Vagina (tissue), 2 donors: Measurements from ENCODE around the gene PDPK1. TPM values are rescaled to one million over a fixed set of nuclear protein-coding genes. Genes with fewer than 3 reads are reported as not detected.
A peak's percentile ranks its signal among the peaks of the same experiment; 100 is the strongest.

Source experiments
- DNase-seq, 2 donors: peaks; one replicate each; pipeline ENCODE4 v3.0.0-alpha.2; 2017; ENCODE audit errors: extremely low spot score in 2 of 2
- H3K27ac ChIP-seq: fragments of 200-600 bp; sonication (generic); one replicate; pipeline ENCODE4 v1.5.1; 2019
- H3K27me3 ChIP-seq: fragments of 200-600 bp; sonication (generic); one replicate; pipeline ENCODE4 v1.5.1; 2019
- H3K36me3 ChIP-seq, 2 donors: fragments of 200-600 bp; sonication (generic); one replicate each; pipeline ENCODE4 v1.5.1; 2017 to 2019
- H3K4me1 ChIP-seq: fragments of 200-600 bp; sonication (generic); one replicate; pipeline ENCODE4 v1.5.1; 2019
- H3K4me3 ChIP-seq, 2 donors: fragments of 200-600 bp; sonication (generic); 1 replicate in 1 of 2; 2 replicates in 1 of 2; pipeline ENCODE4 v1.5.1; 2016 to 2019
- H3K9me3 ChIP-seq: fragments of 200-600 bp; sonication (generic); one replicate; pipeline ENCODE4 v1.5.1; 2019
- CTCF ChIP-seq, 3 experiments: fragments of 450-650 bp in 2 of 3; fragments of 200-600 bp in 1 of 3; sonication (generic) in 1 of 3; IDR thresholded peaks; one replicate each; pipeline ENCODE4 v1.5.1; 2017 to 2019; ENCODE audit warnings: antibody characterized with exemption in 3 of 3, mild to moderate bottlenecking in 2 of 3, moderate library complexity in 2 of 3
- POLR2A ChIP-seq, 2 donors: fragments of 450-650 bp; IDR thresholded peaks; one replicate each; pipeline ENCODE4 v1.6.1; 2017; ENCODE audit warnings: antibody characterized with exemption in 2 of 2, mild to moderate bottlenecking in 2 of 2, moderate library complexity in 2 of 2
- POLR2AphosphoS5 ChIP-seq, 2 donors: sonication (generic); formaldehyde crosslinking; IDR thresholded peaks; one replicate each; pipeline ENCODE4 v1.9.0; 2017; ENCODE audit warnings: antibody characterized with exemption in 2 of 2, mild to moderate bottlenecking in 2 of 2, low read depth in 1 of 2; ENCODE audit not compliant: insufficient read depth in 1 of 2
- intact Hi-C: fragments of 100-400 bp; cut with DNase I; formaldehyde crosslinking; loops from one replicate; pipeline ENCODE4 v1.15.1; 2023
- total RNA-seq: library from RNA; depleted of rRNA; stranded (reverse); fragments of >200 nt; gene quantifications from one replicate; pipeline ENCODE4 v1.2.3, GENCODE V29; 2016

The PDPK1 gene
- total RNA-seq, 1 donor from 2014 or later = 29.2 TPM

- Histone ChIP-seq H3K27me3 (no peaks in the 10 kb centered on the region), H3K27ac (no peak overlapping the region), H3K4me1 (peaks cover 17% of the 10 kb centered on the region), H3K9me3 (no peaks in the 10 kb centered on the region), H3K4me3 (no peak overlapping the region), H3K36me3 (peaks cover 0 to 31% of the 10 kb centered on the region in 2 donors)
- no peak for DNase-seq
- TF ChIP-seq POLR2A (IDR thresholded peaks at IDR 0.05) (no peak), CTCF (IDR thresholded peaks at IDR 0.05) (no peak), POLR2AphosphoS5 (IDR thresholded peaks at IDR 0.05; ENCODE audit: insufficient read depth in 1 of 2, low read depth in 1 of 2) (no peak)
- intact Hi-C loops = no loop called here
Measured at GRCh38 chr16:2529061-2529931, 8.5 kb upstream of the PDPK1 start.

DNA sequence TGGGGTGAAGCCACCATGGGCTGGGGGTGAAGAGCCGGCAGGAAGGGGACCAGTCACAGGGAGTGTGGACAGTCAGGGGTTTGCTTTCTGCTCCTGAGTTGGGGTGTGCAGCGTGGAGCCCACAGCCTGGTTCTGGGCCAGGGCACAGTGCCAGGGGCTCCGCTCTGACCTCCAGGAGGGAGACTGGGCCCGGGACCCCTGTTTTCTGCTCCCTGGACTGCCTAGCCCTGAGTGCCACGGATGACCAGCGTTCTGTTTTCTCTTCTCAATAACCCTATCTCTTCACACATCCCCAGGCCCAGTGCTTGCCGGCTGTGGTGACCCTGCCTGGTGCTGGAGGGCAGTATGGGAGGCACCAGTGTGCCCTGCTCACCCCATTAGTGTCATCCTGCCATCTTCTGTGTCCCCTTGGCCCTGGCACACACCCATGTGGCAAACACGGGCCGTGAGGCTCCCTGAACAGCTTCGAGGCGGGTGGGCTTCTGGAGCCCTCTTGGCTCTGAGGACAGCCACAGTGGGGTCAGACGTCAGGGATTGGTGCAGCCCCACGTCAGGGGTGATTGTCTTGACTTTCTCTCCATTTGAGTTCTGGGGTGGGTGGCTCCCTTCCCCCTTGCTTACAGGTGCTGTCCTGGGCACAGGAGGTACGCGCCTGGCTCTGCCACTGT is 7.7 kb upstream of the PDPK1 start:
- Histone ChIP-seq H3K9me3 (no peaks in the 10 kb centered on the region), H3K27ac (no peak overlapping the region), H3K4me1 (peaks cover 17% of the 10 kb centered on the region), H3K36me3 (peaks cover 0 to 26% of the 10 kb centered on the region in 2 donors), H3K27me3 (no peaks in the 10 kb centered on the region), H3K4me3 (no peak overlapping the region)
- DNase-seq = peak in 1 of 2 donors; percentile 83
- no peak for TF ChIP-seq POLR2AphosphoS5 (IDR thresholded peaks at IDR 0.05; ENCODE audit: insufficient read depth in 1 of 2, low read depth in 1 of 2)
- TF ChIP-seq CTCF (IDR thresholded peaks at IDR 0.05) = no peak
- TF ChIP-seq POLR2A (IDR thresholded peaks at IDR 0.05) = no peak
- intact Hi-C loops = no loop called here

DNA sequence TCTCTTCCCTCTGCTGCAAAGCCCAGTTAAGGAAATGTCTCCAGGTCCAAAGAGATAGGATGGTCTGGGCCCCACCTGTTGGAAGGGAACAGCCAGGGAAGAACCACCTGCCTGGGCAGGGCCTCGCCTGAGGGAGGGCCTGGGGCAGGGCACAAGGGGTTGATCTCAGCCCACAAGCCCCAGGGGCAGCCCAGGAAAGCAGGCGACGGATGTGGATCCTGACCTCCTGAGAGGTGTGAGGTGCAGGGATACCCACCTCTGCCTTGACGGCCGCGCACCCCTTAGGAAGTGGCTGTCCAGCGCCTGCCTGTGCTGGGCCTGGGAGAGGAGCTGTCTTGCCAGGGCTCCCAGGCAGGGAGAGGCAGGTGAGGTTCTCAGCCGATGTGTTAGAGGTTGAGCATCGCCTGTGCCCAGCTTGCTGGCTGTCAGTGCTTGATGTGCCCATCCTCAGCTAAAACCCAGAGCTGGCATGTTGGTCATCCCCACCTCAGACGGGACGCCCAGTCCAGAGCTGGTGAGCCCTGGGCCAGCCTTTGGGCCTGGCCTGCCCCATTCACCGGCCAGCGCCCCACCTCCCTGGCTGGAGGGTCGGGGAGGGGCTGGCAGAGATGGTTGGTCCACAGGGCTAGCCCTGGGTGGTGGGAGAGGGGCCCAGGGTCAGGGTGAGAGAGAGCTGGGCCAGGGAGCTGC is 7.0 kb upstream of the PDPK1 start:
- no peaks in the 10 kb centered on the region for H3K9me3 ChIP-seq
- peaks cover 17% of the 10 kb centered on the region for H3K4me1 ChIP-seq
- TF ChIP-seq CTCF (IDR thresholded peaks at IDR 0.05) (no peak), POLR2A (IDR thresholded peaks at IDR 0.05) (no peak), POLR2AphosphoS5 (IDR thresholded peaks at IDR 0.05; ENCODE audit: insufficient read depth in 1 of 2, low read depth in 1 of 2) (no peak)
- H3K27ac ChIP-seq = peak overlapping the region; percentile 99
- H3K27me3 ChIP-seq = no peaks in the 10 kb centered on the region
- intact Hi-C loops = no loop called here
- peaks cover 0 to 26% of the 10 kb centered on the region in 2 donors for H3K36me3 ChIP-seq
- no peak for DNase-seq
- H3K4me3 ChIP-seq = no peak overlapping the region

DNA sequence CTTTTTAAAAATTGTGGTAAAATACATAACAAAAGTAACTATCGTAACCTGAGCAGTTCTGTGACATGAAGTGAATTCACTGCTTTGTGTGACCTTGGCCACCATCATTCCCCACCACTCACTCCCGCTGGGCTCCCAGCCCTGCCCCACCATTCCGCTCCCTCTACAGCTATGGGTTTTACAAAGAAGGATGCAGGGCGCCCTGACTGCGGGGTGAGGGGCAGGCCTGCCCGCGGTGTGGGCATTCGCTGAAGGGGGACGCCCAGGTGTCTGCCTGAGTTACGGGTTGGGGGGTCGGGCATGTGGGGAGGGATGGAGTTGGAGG is 6.5 kb upstream of the PDPK1 start, which contains the start of gene CEMP1:
Gene CEMP1 (minus strand): TSS at position 38 of the 325 bp plus-strand sequence. CDS start 335 bp downstream, outside the sequence.
- TF ChIP-seq POLR2A (IDR thresholded peaks at IDR 0.05) (no peak), CTCF (IDR thresholded peaks at IDR 0.05) (no peak), POLR2AphosphoS5 (IDR thresholded peaks at IDR 0.05; ENCODE audit: insufficient read depth in 1 of 2, low read depth in 1 of 2) (no peak)
- Histone ChIP-seq H3K4me1 (peaks cover 23% of the 10 kb centered on the region), H3K27me3 (no peaks in the 10 kb centered on the region), H3K36me3 (peaks cover 0 to 22% of the 10 kb centered on the region in 2 donors), H3K27ac (peak within 1 kb of the TSS; percentile 99), H3K4me3 (peak within 1 kb of the TSS; percentile 83 to 88), H3K9me3 (no peaks in the 10 kb centered on the region)
- no peak for DNase-seq
- intact Hi-C loops = no loop called here
